NCI-H1092 (cell line): ENCODE data around the gene EPHB1.
A peak's percentile ranks its signal among the peaks of the same experiment; 100 is the strongest.

ENCODE experiments used
- DNase-seq: peaks from one replicate; lab custom pipeline; 2025; lab: John Stamatoyannopoulos, UW

EPHB1 gene

GRCh38 chr3:134794950-134795745, at the start of gene EPHB1:
TSS of gene EPHB1 (plus strand) at chr3:134795260.
- peak; percentile 61 for DNase-seq

GRCh38 chr3:134748698-134749097, 46.4 kb upstream of the EPHB1 start:
- DNase-seq, result no peak

- DNase-seq, result no peak
These were observed 45.9 kb upstream of the EPHB1 start for GRCh38 chr3:134749174-134749573.

GRCh38 chr3:134749802-134750553, 45.1 kb upstream of the EPHB1 start:
- no peak for DNase-seq

- no peak for DNase-seq
These were observed 43.2 kb upstream of the EPHB1 start for GRCh38 chr3:134751831-134752230.

GRCh38 chr3:134752761-134753461, 42.1 kb upstream of the EPHB1 start:
- no peak for DNase-seq

GRCh38 chr3:134753999-134754742, 40.9 kb upstream of the EPHB1 start:
- no peak for DNase-seq

GRCh38 chr3:134754768-134755559, 40.1 kb upstream of the EPHB1 start:
- DNase-seq, result no peak

GRCh38 chr3:134755821-134756220, 39.2 kb upstream of the EPHB1 start:
- no peak for DNase-seq

GRCh38 chr3:134757549-134758069, 37.5 kb upstream of the EPHB1 start:
- no peak for DNase-seq

- no peak for DNase-seq
These were observed 33.8 kb upstream of the EPHB1 start for GRCh38 chr3:134761213-134761612.

GRCh38 chr3:134762016-134762415, 33.0 kb upstream of the EPHB1 start:
- no peak for DNase-seq

GRCh38 chr3:134765468-134765867, 29.6 kb upstream of the EPHB1 start:
- DNase-seq, result no peak

- DNase-seq, result no peak
These were observed 28.8 kb upstream of the EPHB1 start for GRCh38 chr3:134766290-134766689.

- DNase-seq, result no peak
These were observed 26.9 kb upstream of the EPHB1 start for GRCh38 chr3:134768116-134768515.

GRCh38 chr3:134768837-134769236, 26.2 kb upstream of the EPHB1 start:
- DNase-seq, result no peak

GRCh38 chr3:134769287-134769868, 25.7 kb upstream of the EPHB1 start:
- DNase-seq, result no peak

GRCh38 chr3:134772011-134772410, 23.0 kb upstream of the EPHB1 start:
- no peak for DNase-seq

GRCh38 chr3:134772591-134772990, 22.5 kb upstream of the EPHB1 start:
- DNase-seq, result no peak

GRCh38 chr3:134775831-134776230, 19.2 kb upstream of the EPHB1 start:
- DNase-seq, result no peak

- no peak for DNase-seq
These were observed 18.5 kb upstream of the EPHB1 start for GRCh38 chr3:134776518-134776917.
